HG03565 (cell line): Measurements from ENCODE around the gene EVL.
"Not testable (repeated sequence)": the region's sequence is repeated elsewhere in the genome, so short reads cannot be mapped to it uniquely, and the experiment has no call there.

Source experiments
- ATAC-seq: cut with Tn5 transposase; IDR thresholded peaks from one replicate; pipeline ENCODE4 v1.9.1; 2021; ENCODE audit warnings: mild to moderate bottlenecking, moderate library complexity; ENCODE audit not compliant: unreplicated experiment

EVL gene

GRCh38 chr14:100065111-100065871, at the start of gene EVL:
Gene EVL, plus strand, starts transcription at chr14:100065422. Its CDS starts 79 bp downstream, at chr14:100065501.
- ATAC-seq = peak; percentile 31

GRCh38 chr14:100017553-100017952, 47.7 kb upstream of the EVL start:
- ATAC-seq = no peak

GRCh38 chr14:100018054-100018453, 47.2 kb upstream of the EVL start:
- no peak for ATAC-seq

- ATAC-seq = no peak
Observed at GRCh38 chr14:100018482-100018881, 46.7 kb upstream of the EVL start.

- no peak for ATAC-seq
Observed at GRCh38 chr14:100019156-100019744, 46.0 kb upstream of the EVL start.

- ATAC-seq = no peak
Observed at GRCh38 chr14:100020629-100021028, 44.6 kb upstream of the EVL start.

- no peak for ATAC-seq
Observed at GRCh38 chr14:100022772-100023451, 42.3 kb upstream of the EVL start.

- peak; percentile 64 for ATAC-seq
Observed at GRCh38 chr14:100025111-100025510, 40.1 kb upstream of the EVL start.

GRCh38 chr14:100027771-100028490, 37.3 kb upstream of the EVL start:
- ATAC-seq = no peak

GRCh38 chr14:100028990-100029677, 36.1 kb upstream of the EVL start:
- no peak for ATAC-seq

GRCh38 chr14:100030006-100030405, 35.2 kb upstream of the EVL start:
- not testable (repeated sequence) for ATAC-seq

GRCh38 chr14:100030452-100031153, 34.6 kb upstream of the EVL start:
- no peak for ATAC-seq

- ATAC-seq = no peak
Observed at GRCh38 chr14:100031506-100032281, 33.5 kb upstream of the EVL start.

GRCh38 chr14:100032738-100033137, 32.5 kb upstream of the EVL start:
- no peak for ATAC-seq

- no peak for ATAC-seq
Observed at GRCh38 chr14:100033347-100034075, 31.7 kb upstream of the EVL start.

GRCh38 chr14:100034468-100034867, 30.8 kb upstream of the EVL start:
- ATAC-seq = no peak

- ATAC-seq = no peak
Observed at GRCh38 chr14:100034961-100035500, 30.2 kb upstream of the EVL start.

GRCh38 chr14:100035700-100036099, 29.5 kb upstream of the EVL start:
- ATAC-seq = no peak
